OCI-LY3 (cell line): Measurements from ENCODE around the gene FGGY.

Source experiments
- EZH2phosphoT487 ChIP-seq: fragments of 200-600 bp; shearing (Covaris generic); IDR thresholded peaks from 2 replicates; pipeline ENCODE4 v1.6.1; 2018; ENCODE audit warnings: antibody characterized with exemption, mixed run types, low read depth
- TF ChIP-seq, protein P1 (sequence below): fragments of 200-600, 300-600 bp; sonication (generic); IDR thresholded peaks from 2 replicates; pipeline ENCODE4 v1.5.1; 2014; ENCODE audit warnings: antibody characterized with exemption, low read length, low read depth

DNA sequence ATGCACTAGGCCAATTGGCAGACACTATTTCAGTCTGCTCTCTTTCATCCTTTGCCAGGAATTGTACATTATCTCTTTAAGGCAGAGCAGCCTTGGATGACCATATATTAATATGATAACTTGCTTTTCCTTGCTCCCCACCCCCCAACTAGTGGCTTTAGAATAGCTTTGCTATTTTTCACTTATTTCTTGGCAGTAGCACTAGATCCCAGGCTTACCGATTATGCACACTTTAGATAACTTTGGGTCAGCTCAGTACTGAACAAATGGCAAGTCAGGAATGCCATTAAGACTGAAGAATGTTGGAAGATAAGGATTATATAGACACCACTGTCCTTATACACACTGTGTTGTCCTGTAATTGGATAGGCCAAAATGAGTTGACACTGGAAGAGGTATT lies 146.4 kb downstream of the FGGY start:
- TF ChIP-seq, protein P1, sequence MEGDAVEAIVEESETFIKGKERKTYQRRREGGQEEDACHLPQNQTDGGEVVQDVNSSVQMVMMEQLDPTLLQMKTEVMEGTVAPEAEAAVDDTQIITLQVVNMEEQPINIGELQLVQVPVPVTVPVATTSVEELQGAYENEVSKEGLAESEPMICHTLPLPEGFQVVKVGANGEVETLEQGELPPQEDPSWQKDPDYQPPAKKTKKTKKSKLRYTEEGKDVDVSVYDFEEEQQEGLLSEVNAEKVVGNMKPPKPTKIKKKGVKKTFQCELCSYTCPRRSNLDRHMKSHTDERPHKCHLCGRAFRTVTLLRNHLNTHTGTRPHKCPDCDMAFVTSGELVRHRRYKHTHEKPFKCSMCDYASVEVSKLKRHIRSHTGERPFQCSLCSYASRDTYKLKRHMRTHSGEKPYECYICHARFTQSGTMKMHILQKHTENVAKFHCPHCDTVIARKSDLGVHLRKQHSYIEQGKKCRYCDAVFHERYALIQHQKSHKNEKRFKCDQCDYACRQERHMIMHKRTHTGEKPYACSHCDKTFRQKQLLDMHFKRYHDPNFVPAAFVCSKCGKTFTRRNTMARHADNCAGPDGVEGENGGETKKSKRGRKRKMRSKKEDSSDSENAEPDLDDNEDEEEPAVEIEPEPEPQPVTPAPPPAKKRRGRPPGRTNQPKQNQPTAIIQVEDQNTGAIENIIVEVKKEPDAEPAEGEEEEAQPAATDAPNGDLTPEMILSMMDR = no peak
- no peak for TF ChIP-seq EZH2phosphoT487
